Body of pancreas (tissue), 4 donors: ENCODE results near the gene CUEDC1.

ENCODE experiments used
- POLR2A ChIP-seq, 3 donors: fragments of 450-650 bp; IDR thresholded peaks; one replicate each; pipeline ENCODE4 v1.6.1; 2016; ENCODE audit warnings: antibody characterized with exemption in 3 of 3, mild to moderate bottlenecking in 2 of 3
- TF ChIP-seq, protein P1 (sequence below), 7 experiments: fragments of 450-650 bp in 4 of 7; fragments of 200-600 bp in 3 of 7; sonication (generic) in 3 of 7; IDR thresholded peaks; one replicate each; pipeline ENCODE4 v1.5.1; 2016 to 2019; ENCODE audit warnings: antibody characterized with exemption in 7 of 7

DNA sequence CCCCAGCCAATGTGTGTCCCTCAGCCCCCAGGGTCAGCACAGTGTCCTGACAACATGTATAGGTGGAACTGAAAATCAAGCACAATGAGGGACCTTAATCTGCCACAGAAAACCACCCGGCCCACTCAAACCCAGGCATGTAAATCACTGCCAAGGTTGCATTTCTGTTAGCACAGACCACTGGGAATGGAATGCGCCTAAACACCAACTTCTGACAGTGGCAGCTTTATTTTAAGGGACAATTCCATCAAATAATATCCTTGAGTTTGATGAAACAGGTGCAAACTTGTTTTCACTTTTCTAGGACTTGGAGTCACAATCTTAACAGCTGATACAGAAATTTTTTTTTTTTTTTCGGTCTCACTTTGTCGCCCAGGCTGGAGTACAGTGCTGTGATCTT lies 68.1 kb downstream of the CUEDC1 start:
- TF ChIP-seq POLR2A (IDR thresholded peaks at IDR 0.05), result no peak
- TF ChIP-seq, protein P1, sequence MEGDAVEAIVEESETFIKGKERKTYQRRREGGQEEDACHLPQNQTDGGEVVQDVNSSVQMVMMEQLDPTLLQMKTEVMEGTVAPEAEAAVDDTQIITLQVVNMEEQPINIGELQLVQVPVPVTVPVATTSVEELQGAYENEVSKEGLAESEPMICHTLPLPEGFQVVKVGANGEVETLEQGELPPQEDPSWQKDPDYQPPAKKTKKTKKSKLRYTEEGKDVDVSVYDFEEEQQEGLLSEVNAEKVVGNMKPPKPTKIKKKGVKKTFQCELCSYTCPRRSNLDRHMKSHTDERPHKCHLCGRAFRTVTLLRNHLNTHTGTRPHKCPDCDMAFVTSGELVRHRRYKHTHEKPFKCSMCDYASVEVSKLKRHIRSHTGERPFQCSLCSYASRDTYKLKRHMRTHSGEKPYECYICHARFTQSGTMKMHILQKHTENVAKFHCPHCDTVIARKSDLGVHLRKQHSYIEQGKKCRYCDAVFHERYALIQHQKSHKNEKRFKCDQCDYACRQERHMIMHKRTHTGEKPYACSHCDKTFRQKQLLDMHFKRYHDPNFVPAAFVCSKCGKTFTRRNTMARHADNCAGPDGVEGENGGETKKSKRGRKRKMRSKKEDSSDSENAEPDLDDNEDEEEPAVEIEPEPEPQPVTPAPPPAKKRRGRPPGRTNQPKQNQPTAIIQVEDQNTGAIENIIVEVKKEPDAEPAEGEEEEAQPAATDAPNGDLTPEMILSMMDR (IDR thresholded peaks at IDR 0.05), result no peak
